ENCODE measurements around the gene PRMT5. TPM values are rescaled to one million over a fixed set of nuclear protein-coding genes. Genes with fewer than 3 reads are reported as not detected.

PRMT5 gene
- total RNA-seq, 1 experiment from 2014 or later: 101 TPM

DNA sequence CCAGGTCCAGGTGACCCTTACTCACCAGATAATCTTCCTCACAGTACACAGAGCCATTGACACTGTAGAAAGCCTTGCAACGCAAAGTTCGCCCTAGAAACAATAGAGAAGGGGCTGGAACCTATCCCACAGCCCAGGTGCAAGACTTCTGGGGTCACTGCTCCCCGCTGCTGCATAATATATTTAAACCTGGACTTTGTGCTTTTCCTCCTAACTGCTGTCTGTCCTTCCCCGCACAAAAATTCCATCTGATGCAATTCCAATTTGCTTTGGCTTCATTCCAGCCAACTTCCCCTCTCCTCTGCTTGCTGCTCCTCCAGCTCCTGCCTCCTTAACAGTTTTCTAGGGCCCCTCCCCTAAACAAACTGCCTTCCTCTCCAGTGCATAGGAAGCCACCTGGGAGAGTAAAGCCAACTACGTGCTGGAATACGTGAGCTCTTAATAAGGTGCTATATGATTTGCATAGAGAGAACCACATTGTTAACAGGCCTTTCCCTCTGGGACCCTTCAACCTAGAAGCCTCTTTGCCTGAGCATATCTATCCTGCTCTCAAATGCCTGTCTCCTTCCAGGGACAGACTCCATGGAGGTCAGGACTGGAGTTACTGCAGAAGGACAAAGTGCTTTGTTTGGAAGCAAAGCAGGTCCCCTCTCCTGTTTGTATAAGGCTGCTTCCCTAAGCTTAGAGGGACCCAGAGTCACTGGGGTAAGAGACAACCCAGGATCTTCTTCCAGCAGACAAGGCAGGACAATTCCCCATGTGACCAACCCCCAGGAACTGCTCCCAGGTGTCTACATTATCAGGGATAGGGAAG, 47.7 kb upstream of the PRMT5 start:
- DNase-seq: peak; percentile 82

DNA sequence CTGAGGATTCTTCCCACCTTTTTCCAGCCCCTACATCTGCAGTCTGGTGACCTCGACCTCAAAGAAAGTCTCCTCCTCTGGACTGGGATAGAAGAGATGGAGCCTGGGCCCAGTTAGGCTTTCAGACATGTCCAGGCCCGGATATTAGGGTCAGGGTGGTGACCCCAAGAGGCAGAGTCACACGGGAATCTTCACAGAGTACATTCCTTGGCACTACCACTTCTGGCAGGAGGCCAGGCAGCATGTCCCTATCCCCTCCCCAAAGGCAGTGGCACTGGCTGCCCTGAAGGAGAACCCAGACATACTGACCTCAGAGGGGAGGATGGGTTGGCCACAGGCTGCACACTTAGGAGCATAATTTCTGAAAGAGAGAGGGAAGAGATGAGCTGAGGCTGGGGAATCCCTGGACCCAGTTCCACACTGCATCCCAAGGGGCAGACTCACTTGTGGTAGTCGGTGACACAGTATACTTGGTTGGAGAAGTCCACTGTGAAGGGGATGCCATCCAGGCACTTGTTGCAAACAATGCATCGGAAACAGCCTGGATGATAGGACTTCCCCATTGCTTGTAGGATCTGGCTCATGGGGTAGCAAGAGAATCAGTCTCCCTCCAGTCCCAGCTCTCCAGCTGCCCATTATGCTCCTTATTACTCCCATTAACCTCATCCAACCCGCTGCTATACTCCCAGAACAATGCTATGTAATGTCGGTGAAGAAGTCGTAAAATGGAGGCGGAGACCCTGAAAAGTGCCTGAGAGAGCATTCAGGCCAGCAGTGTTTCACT, 45.5 kb upstream of the PRMT5 start:
- Histone ChIP-seq H3K27ac (ENCODE audit: low read length) (no peak overlapping the region), H3K4me3 (ENCODE audit: low read length) (no peak overlapping the region), H3K9ac (ENCODE audit: low read length) (no peak overlapping the region), H3K79me2 (ENCODE audit: low read length) (peaks cover 43% of the 10 kb centered on the region), H3K9me2 (replicated peaks; ENCODE audit: low read length) (no peaks in the 10 kb centered on the region), H3K4me1 (ENCODE audit: insufficient read depth, low read length) (peaks cover 41% of the 10 kb centered on the region), H3K27me3 (ENCODE audit: low read length) (no peaks in the 10 kb centered on the region), H3K4me2 (ENCODE audit: low read length) (no peak overlapping the region), H3K36me3 (ENCODE audit: low read depth, low read length) (peaks cover 40% of the 10 kb centered on the region; the same call in 1 of the 2 replicates), H3F3A (ENCODE audit: low read length, unreplicated experiment) (peaks cover 7% of the 10 kb centered on the region), H2AFZ (ENCODE audit: low read length) (no peak overlapping the region), H3K9me3 (ENCODE audit: low read length) (no peaks in the 10 kb centered on the region), H4K20me1 (ENCODE audit: low read length) (0 out of 2 replicates have a peak, but pooled peaks cover 6% of the 10 kb centered on the region)
- ATAC-seq (no peak), DNase-seq (no peak)
- TF ChIP-seq EZH2phosphoT487 (IDR thresholded peaks at IDR 0.05; ENCODE audit: borderline replicate concordance, low read length) (no peak), EZH2 (IDR thresholded peaks at IDR 0.05; ENCODE audit: low read length, unreplicated experiment) (no peak)
- TF ChIP-seq, protein P1, sequence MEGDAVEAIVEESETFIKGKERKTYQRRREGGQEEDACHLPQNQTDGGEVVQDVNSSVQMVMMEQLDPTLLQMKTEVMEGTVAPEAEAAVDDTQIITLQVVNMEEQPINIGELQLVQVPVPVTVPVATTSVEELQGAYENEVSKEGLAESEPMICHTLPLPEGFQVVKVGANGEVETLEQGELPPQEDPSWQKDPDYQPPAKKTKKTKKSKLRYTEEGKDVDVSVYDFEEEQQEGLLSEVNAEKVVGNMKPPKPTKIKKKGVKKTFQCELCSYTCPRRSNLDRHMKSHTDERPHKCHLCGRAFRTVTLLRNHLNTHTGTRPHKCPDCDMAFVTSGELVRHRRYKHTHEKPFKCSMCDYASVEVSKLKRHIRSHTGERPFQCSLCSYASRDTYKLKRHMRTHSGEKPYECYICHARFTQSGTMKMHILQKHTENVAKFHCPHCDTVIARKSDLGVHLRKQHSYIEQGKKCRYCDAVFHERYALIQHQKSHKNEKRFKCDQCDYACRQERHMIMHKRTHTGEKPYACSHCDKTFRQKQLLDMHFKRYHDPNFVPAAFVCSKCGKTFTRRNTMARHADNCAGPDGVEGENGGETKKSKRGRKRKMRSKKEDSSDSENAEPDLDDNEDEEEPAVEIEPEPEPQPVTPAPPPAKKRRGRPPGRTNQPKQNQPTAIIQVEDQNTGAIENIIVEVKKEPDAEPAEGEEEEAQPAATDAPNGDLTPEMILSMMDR (conservative IDR thresholded peaks at IDR 0.05; ENCODE audit: low read depth, low read length): no peak
- no TSS peak for BruUV-seq (replicated peaks)
- ChIA-PET CTCF (no interaction called here), POLR2A (ENCODE audit: unreplicated experiment) (no interaction called here)
- intact Hi-C loops (cut with micrococcal nuclease): loop anchor here (10.0 kb wide), 1 partner anchor 330 kb away; the partner anchor contains the start of genes BCL2L2 and PPP1R3E

More for the DNA sequence above, 47.7 kb upstream of the PRMT5 start:
- Histone ChIP-seq H3K79me2 (ENCODE audit: low read length) (peaks cover 63% of the 10 kb centered on the region), H3K4me1 (ENCODE audit: insufficient read depth, low read length) (peaks cover 46% of the 10 kb centered on the region), H3K27ac (ENCODE audit: low read length) (peak overlapping the region; percentile 78), H4K20me1 (ENCODE audit: low read length) (0 out of 2 replicates have a peak, but pooled peaks cover 6% of the 10 kb centered on the region), H3K36me3 (ENCODE audit: low read depth, low read length) (peaks cover 33% of the 10 kb centered on the region; the same call in 1 of the 2 replicates), H3F3A (ENCODE audit: low read length, unreplicated experiment) (peaks cover 7% of the 10 kb centered on the region), H3K4me2 (ENCODE audit: low read length) (peak overlapping the region; percentile 85), H3K4me3 (ENCODE audit: low read length) (peak overlapping the region; percentile 43), H3K9ac (ENCODE audit: low read length) (peak overlapping the region; percentile 13; the same call in 1 of the 2 replicates), H3K27me3 (ENCODE audit: low read length) (no peaks in the 10 kb centered on the region), H3K9me2 (replicated peaks; ENCODE audit: low read length) (no peaks in the 10 kb centered on the region), H3K9me3 (ENCODE audit: low read length) (no peaks in the 10 kb centered on the region), H2AFZ (ENCODE audit: low read length) (no peak overlapping the region)
- intact Hi-C loops (cut with micrococcal nuclease): loop anchor here (10.0 kb wide), 1 partner anchor 328 kb away; the partner anchor contains the start of genes BCL2L2 and PPP1R3E
- CTCF ChIA-PET: interaction anchor here (2.4 kb wide), 1 partner anchor 9 kb away, joined by 11 read pairs; no protein-coding TSS in a partner anchor
- BruUV-seq (replicated peaks): TSS peak; percentile 2
- TF ChIP-seq, protein P1 (conservative IDR thresholded peaks at IDR 0.05; ENCODE audit: low read depth, low read length): no peak
- TF ChIP-seq EZH2phosphoT487 (IDR thresholded peaks at IDR 0.05; ENCODE audit: borderline replicate concordance, low read length) (no peak), EZH2 (IDR thresholded peaks at IDR 0.05; ENCODE audit: low read length, unreplicated experiment) (no peak)
- peak; percentile 6; the same call in 1 of the 2 replicates for ATAC-seq
- POLR2A ChIA-PET (ENCODE audit: unreplicated experiment): interaction anchor here (0.8 kb wide), 1 partner anchor 106 kb away, joined by 3 read pairs; the partner anchor contains the start of gene LRP10
